Measurements from ENCODE around the gene ARHGEF11.

DNA sequence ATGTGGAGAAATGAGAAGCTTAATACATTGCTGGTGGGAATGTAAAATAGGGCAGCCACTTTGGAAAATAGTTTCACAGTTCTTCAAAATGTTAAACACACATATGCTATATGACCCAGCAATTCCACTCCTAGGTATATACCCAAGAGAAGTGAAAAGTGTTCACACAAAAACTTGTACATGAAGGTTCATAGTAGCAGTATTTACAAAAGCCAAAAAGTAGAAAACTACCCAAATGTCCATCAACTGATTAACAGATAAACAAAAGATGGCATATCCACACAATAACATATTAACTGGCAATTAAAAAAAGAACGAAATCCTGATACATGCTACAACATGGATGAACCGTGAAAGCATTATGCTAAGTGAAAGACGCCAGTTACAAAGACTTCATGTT lies 33.7 kb downstream of the ARHGEF11 start:
- TF ChIP-seq CTCF (IDR thresholded peaks at IDR 0.05): no peak
- no peak for TF ChIP-seq POLR2AphosphoS5 (IDR thresholded peaks at IDR 0.05)
